SH-SY5Y (cell line): Measurements from ENCODE around the gene NFIB.

Experiments
- GATA2 ChIP-seq: IDR thresholded peaks from 2 replicates; pipeline ENCODE4 v1.6.1; 2011; ENCODE audit warnings: mild to moderate bottlenecking, low read depth, low read length
- GATA3 ChIP-seq: IDR thresholded peaks from 2 replicates; pipeline ENCODE4 v1.6.1; 2011; ENCODE audit warnings: low read depth, mild to moderate bottlenecking, low read length, moderate library complexity

DNA sequence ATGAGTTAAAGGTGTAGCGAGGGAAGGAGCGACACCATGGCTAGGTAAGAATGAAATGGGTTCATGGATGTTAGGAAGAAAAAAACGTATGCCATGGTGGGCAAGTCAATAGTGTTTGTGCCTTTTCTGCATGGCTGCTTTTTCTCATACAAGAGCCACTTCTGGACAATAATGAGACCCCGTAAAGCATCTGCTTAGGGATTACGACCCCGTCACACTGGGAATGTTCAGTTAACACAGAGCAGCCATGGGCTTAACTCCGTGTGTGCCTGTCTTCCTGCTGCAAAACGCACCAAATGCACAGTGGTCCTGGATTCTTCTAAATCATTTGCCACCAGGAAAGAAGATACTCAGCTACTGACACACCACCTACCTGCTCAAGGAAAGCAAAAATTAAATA lies 81.8 kb downstream of the NFIB start:
- TF ChIP-seq GATA3 (no peak), GATA2 (no peak)
